HG03565 (cell line): ENCODE measurements around the gene NXNL1.
"Not testable (repeated sequence)": the region's sequence is repeated elsewhere in the genome, so short reads cannot be mapped to it uniquely, and the experiment has no call there.

Experiments used
- ATAC-seq: cut with Tn5 transposase; IDR thresholded peaks from one replicate; pipeline ENCODE4 v1.9.1; 2021; ENCODE audit warnings: mild to moderate bottlenecking, moderate library complexity; ENCODE audit not compliant: unreplicated experiment

The NXNL1 gene

GRCh38 chr19:17486545-17487240 lies 26.0 kb upstream of the NXNL1 start:
- ATAC-seq = no peak

GRCh38 chr19:17484520-17485185 lies 23.9 kb upstream of the NXNL1 start:
- no peak for ATAC-seq

- no peak for ATAC-seq
These were observed 22.9 kb upstream of the NXNL1 start for GRCh38 chr19:17483605-17484002.

- no peak for ATAC-seq
These were observed 22.3 kb upstream of the NXNL1 start for GRCh38 chr19:17482877-17483604.

- no peak for ATAC-seq
These were observed 21.3 kb upstream of the NXNL1 start for GRCh38 chr19:17481986-17482385.

- ATAC-seq = no peak
These were observed 18.6 kb upstream of the NXNL1 start for GRCh38 chr19:17479325-17479791.

- no peak for ATAC-seq
These were observed 14.9 kb upstream of the NXNL1 start for GRCh38 chr19:17475541-17476115.

GRCh38 chr19:17475011-17475540 lies 14.3 kb upstream of the NXNL1 start:
- not testable (repeated sequence) for ATAC-seq

- ATAC-seq = no peak
These were observed 12.3 kb upstream of the NXNL1 start for GRCh38 chr19:17473041-17473440.

- no peak for ATAC-seq
These were observed 10.8 kb upstream of the NXNL1 start for GRCh38 chr19:17471410-17472125.

GRCh38 chr19:17470068-17470841 lies 9.5 kb upstream of the NXNL1 start, which contains the start of gene SLC27A1:
Gene SLC27A1, plus strand, starts transcription at chr19:17470524. Its CDS starts 17 bp downstream, at chr19:17470541.
- peak; percentile 68 for ATAC-seq

- ATAC-seq = peak; percentile 35
These were observed 8.8 kb upstream of the NXNL1 start for GRCh38 chr19:17469481-17470067.

- ATAC-seq = no peak
These were observed 8.4 kb upstream of the NXNL1 start for GRCh38 chr19:17469092-17469480.

GRCh38 chr19:17468302-17469091 lies 7.8 kb upstream of the NXNL1 start:
- no peak for ATAC-seq

- ATAC-seq = no peak
These were observed 7.0 kb upstream of the NXNL1 start for GRCh38 chr19:17467471-17468301.

- ATAC-seq = no peak
These were observed 5.7 kb upstream of the NXNL1 start for GRCh38 chr19:17466487-17466850.

- no peak for ATAC-seq
These were observed 1.8 kb downstream of the NXNL1 start for GRCh38 chr19:17458970-17459369.

GRCh38 chr19:17457616-17458015 lies 3.1 kb downstream of the NXNL1 start:
- no peak for ATAC-seq
